ENCODE results near the gene SERPINB7. TPM values are rescaled to one million over a fixed set of nuclear protein-coding genes. Genes with fewer than 3 reads are reported as not detected.

Gene SERPINB7
- total and polyA plus RNA-seq, 2 of the 4 experiments (the other 2 are of a cell fraction): 79.9 to 100 TPM

GRCh38 chr18:63757541-63757940, 17.7 kb upstream of the SERPINB7 start:
- Histone ChIP-seq H2AFZ (replicated peaks; ENCODE audit: low read length, poor library complexity) (no peak overlapping the region), H2BK20ac (ENCODE audit: low read depth, low read length) (no peak overlapping the region), H3K27me3 (ENCODE audit: control insufficient read depth, insufficient read depth, low read length) (no peaks in the 10 kb centered on the region), H3K18ac (ENCODE audit: low read depth, low read length) (no peak overlapping the region), H4K5ac (ENCODE audit: low read depth, low read length) (no peak overlapping the region), H3K4ac (ENCODE audit: low read depth, low read length) (no peak overlapping the region), H3K4me2 (ENCODE audit: low read depth, low read length) (no peak overlapping the region), H2BK15ac (ENCODE audit: low read depth, low read length) (no peak overlapping the region), H3K79me1 (ENCODE audit: low read depth in 1 of 2, low read length in 2 of 2) (no peaks in the 10 kb centered on the region), H3K9ac (ENCODE audit: low read depth, low read length) (no peak overlapping the region), H3K27ac (ENCODE audit: insufficient read depth, low read length) (no peak overlapping the region), H4K91ac (ENCODE audit: insufficient read depth, low read depth, low read length) (no peak overlapping the region), H2AK5ac (ENCODE audit: low read depth, low read length) (no peak overlapping the region), H3K36me3 (ENCODE audit: control insufficient read depth, insufficient read depth, low read length) (no peaks in the 10 kb centered on the region), H4K8ac (ENCODE audit: low read depth in 2 of 2, low read length in 2 of 2) (no peak overlapping the region), H2BK120ac (ENCODE audit: low read depth, low read length) (no peak overlapping the region), H3K23ac (ENCODE audit: low read depth, low read length) (no peak overlapping the region), H2AK9ac (replicated peaks; ENCODE audit: low read depth, low read length, poor library complexity) (no peak overlapping the region), H3K4me3 (ENCODE audit: insufficient read depth, low read depth, low read length) (no peak overlapping the region), H3K9me1 (ENCODE audit: insufficient read depth, low read length) (no peaks in the 10 kb centered on the region), H3K9me3 (ENCODE audit: control insufficient read depth, insufficient read depth, low read length) (peaks cover 7% of the 10 kb centered on the region), H4K20me1 (ENCODE audit: insufficient read depth, low read length) (no peaks in the 10 kb centered on the region), H3K56ac (ENCODE audit: extremely low read depth, insufficient read depth, low read length) (no peak overlapping the region), H3K14ac (replicated peaks; ENCODE audit: low read depth, low read length) (no peak overlapping the region), H2BK5ac (ENCODE audit: low read depth, low read length, poor library complexity, severe bottlenecking) (no peak overlapping the region), H3K4me1 (ENCODE audit: control insufficient read depth, insufficient read depth, low read length) (peaks cover 2% of the 10 kb centered on the region; the same call in 1 of the 2 replicates)
- DNase-seq (no peak), ATAC-seq (ENCODE audit: low read depth) (no peak)
- dilution Hi-C loops (cut with HindIII; ENCODE audit: low sequenced_read_pairs, unreplicated experiment) (no loop called here), intact Hi-C loops (cut with micrococcal nuclease) (no loop called here), in situ Hi-C loops (cut with MboI; ENCODE audit: low sequenced_read_pairs) (no loop called here)
- ChIA-PET POLR2A (ENCODE audit: unreplicated experiment) (no interaction called here), CTCF (no interaction called here)
- TF ChIP-seq MXI1 (IDR thresholded peaks at IDR 0.05; ENCODE audit: borderline replicate concordance, low read depth, low read length) (no peak), NFE2L2 (IDR thresholded peaks at IDR 0.05; ENCODE audit: low read depth, low read length) (no peak), RFX5 (IDR thresholded peaks at IDR 0.05; ENCODE audit: low read depth, low read length) (no peak), RAD21 (IDR thresholded peaks at IDR 0.05; ENCODE audit: low read length) (no peak), RCOR1 (IDR thresholded peaks at IDR 0.05; ENCODE audit: insufficient replicate concordance, low read length) (no peak), USF2 (IDR thresholded peaks at IDR 0.05; ENCODE audit: low read depth, low read length) (no peak), BHLHE40 (IDR thresholded peaks at IDR 0.05; ENCODE audit: low read depth, low read length) (no peak), ELK1 (IDR thresholded peaks at IDR 0.05; ENCODE audit: borderline replicate concordance, low read depth, low read length) (no peak)
- no TSS peak for BruUV-seq (replicated peaks)
